GM18498 (cell line): ENCODE measurements around the gene FAM53A.

Source experiments
- ATAC-seq: cut with Tn5 transposase; IDR thresholded peaks from one replicate; pipeline ENCODE4 v1.9.1; 2021; ENCODE audit warnings: mild to moderate bottlenecking, moderate library complexity; ENCODE audit not compliant: unreplicated experiment

FAM53A gene

GRCh38 chr4:1625600-1626138 lies 58.4 kb downstream of the FAM53A start:
- ATAC-seq: no peak

- no peak for ATAC-seq
Measured at GRCh38 chr4:1624519-1624910, 59.6 kb downstream of the FAM53A start.

- no peak for ATAC-seq
Measured at GRCh38 chr4:1623821-1624518, 60.1 kb downstream of the FAM53A start.

GRCh38 chr4:1623400-1623799 lies 60.7 kb downstream of the FAM53A start:
- ATAC-seq: no peak

GRCh38 chr4:1622956-1623355 lies 61.2 kb downstream of the FAM53A start:
- no peak for ATAC-seq

GRCh38 chr4:1622238-1622637 lies 61.9 kb downstream of the FAM53A start:
- no peak for ATAC-seq

GRCh38 chr4:1621526-1621925 lies 62.6 kb downstream of the FAM53A start:
- no peak for ATAC-seq

- no peak for ATAC-seq
Measured at GRCh38 chr4:1619151-1619672, 64.9 kb downstream of the FAM53A start.

GRCh38 chr4:1618438-1618837 lies 65.7 kb downstream of the FAM53A start:
- no peak for ATAC-seq

GRCh38 chr4:1616557-1616930 lies 67.6 kb downstream of the FAM53A start:
- no peak for ATAC-seq

- no peak for ATAC-seq
Measured at GRCh38 chr4:1615786-1616556, 68.1 kb downstream of the FAM53A start.

GRCh38 chr4:1614854-1615595 lies 69.1 kb downstream of the FAM53A start:
- no peak for ATAC-seq

- ATAC-seq: no peak
Measured at GRCh38 chr4:1614502-1614853, 69.6 kb downstream of the FAM53A start.

GRCh38 chr4:1614049-1614448 lies 70.1 kb downstream of the FAM53A start:
- ATAC-seq: no peak

GRCh38 chr4:1613099-1613495 lies 71.0 kb downstream of the FAM53A start:
- ATAC-seq: no peak

GRCh38 chr4:1612278-1613098 lies 71.6 kb downstream of the FAM53A start:
- no peak for ATAC-seq

- ATAC-seq: no peak
Measured at GRCh38 chr4:1611501-1611870, 72.6 kb downstream of the FAM53A start.

- no peak for ATAC-seq
Measured at GRCh38 chr4:1610791-1611500, 73.2 kb downstream of the FAM53A start.

GRCh38 chr4:1609901-1610790 lies 74.0 kb downstream of the FAM53A start:
- ATAC-seq: no peak
